ENCODE data around the gene TSSK3.

The TSSK3 gene

DNA sequence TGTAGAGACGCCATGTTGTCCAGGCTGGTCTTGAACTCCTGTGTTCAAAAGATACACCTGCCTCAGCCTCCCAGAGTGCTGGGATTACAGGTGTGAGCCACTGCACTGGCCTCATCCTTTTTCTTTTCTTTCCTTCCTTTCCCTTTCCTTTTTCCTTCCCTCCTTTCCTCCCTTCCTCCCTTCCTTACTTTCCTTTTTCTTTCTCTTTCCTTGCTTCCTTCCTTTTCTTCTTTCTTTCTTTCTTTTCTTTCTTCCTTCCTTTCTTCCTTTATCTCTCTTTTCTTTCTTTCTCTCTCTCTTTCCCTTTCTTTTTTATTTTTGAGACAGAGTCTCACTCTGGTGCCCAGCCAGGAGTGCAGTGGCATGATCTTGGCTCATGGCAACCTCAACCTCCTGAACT lies 5.9 kb upstream of the TSSK3 start:
- DNase-seq (ENCODE audit: low read depth), result no peak
- no peak overlapping the region for H3K4me3 ChIP-seq (ENCODE audit: low read depth, low read length)
- TF ChIP-seq POLR2A (IDR thresholded peaks at IDR 0.05; ENCODE audit: extremely low read depth, insufficient read length) (no peak), MYC (IDR thresholded peaks at IDR 0.05; ENCODE audit: low read depth, low read length) (no peak), MAX (IDR thresholded peaks at IDR 0.05; ENCODE audit: low read depth, low read length) (no peak)
- TF ChIP-seq, protein P1, sequence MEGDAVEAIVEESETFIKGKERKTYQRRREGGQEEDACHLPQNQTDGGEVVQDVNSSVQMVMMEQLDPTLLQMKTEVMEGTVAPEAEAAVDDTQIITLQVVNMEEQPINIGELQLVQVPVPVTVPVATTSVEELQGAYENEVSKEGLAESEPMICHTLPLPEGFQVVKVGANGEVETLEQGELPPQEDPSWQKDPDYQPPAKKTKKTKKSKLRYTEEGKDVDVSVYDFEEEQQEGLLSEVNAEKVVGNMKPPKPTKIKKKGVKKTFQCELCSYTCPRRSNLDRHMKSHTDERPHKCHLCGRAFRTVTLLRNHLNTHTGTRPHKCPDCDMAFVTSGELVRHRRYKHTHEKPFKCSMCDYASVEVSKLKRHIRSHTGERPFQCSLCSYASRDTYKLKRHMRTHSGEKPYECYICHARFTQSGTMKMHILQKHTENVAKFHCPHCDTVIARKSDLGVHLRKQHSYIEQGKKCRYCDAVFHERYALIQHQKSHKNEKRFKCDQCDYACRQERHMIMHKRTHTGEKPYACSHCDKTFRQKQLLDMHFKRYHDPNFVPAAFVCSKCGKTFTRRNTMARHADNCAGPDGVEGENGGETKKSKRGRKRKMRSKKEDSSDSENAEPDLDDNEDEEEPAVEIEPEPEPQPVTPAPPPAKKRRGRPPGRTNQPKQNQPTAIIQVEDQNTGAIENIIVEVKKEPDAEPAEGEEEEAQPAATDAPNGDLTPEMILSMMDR (IDR thresholded peaks at IDR 0.05; ENCODE audit: low read depth, low read length), result no peak

GRCh38 chr1:32357614-32358013 lies 4.7 kb upstream of the TSSK3 start:
- DNase-seq (ENCODE audit: low read depth), result no peak

GRCh38 chr1:32358435-32358834 lies 3.9 kb upstream of the TSSK3 start:
- no peak overlapping the region for H3K4me3 ChIP-seq (ENCODE audit: low read depth, low read length)
- TF ChIP-seq, protein P1 (IDR thresholded peaks at IDR 0.05; ENCODE audit: low read depth, low read length), result no peak
- no peak for TF ChIP-seq MAX (IDR thresholded peaks at IDR 0.05; ENCODE audit: low read depth, low read length)
- no peak for TF ChIP-seq MYC (IDR thresholded peaks at IDR 0.05; ENCODE audit: low read depth, low read length)
- no peak for TF ChIP-seq POLR2A (IDR thresholded peaks at IDR 0.05; ENCODE audit: extremely low read depth, insufficient read length)
- no peak for DNase-seq (ENCODE audit: low read depth)

More at GRCh38 chr1:32357614-32358013, 4.7 kb upstream of the TSSK3 start:
- no peak overlapping the region for H3K4me3 ChIP-seq (ENCODE audit: low read depth, low read length)
- TF ChIP-seq MYC (IDR thresholded peaks at IDR 0.05; ENCODE audit: low read depth, low read length) (no peak), POLR2A (IDR thresholded peaks at IDR 0.05; ENCODE audit: extremely low read depth, insufficient read length) (no peak), MAX (IDR thresholded peaks at IDR 0.05; ENCODE audit: low read depth, low read length) (no peak)
- TF ChIP-seq, protein P1 (IDR thresholded peaks at IDR 0.05; ENCODE audit: low read depth, low read length), result no peak

DNA sequence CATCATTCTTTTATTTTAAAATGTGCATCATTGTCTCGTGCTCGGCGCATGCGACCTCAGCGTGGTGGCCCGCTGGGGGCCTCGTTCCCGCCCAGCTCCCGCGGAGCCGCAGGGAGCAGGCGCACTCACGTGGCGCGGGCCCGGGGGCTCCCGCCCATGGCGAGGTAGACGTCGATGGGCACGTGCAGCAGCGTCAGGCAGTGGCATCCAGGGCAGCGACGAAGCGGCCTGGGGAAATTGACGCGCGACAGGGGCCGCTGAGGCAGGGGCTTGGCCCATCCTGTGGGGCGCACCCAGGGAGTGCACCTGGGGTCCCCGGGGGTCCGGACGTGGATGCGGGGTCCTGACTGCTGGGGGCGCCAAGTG lies 1.0 kb upstream of the TSSK3 start:
- no peak for DNase-seq (ENCODE audit: low read depth)
- H3K4me3 ChIP-seq (ENCODE audit: low read depth, low read length), result no peak overlapping the region
- no peak for TF ChIP-seq MYC (IDR thresholded peaks at IDR 0.05; ENCODE audit: low read depth, low read length)
- TF ChIP-seq, protein P1 (IDR thresholded peaks at IDR 0.05; ENCODE audit: low read depth, low read length), result no peak

GRCh38 chr1:32361674-32362473 lies 465 bp upstream of the TSSK3 start:
- no peak overlapping the region for H3K4me3 ChIP-seq (ENCODE audit: low read depth, low read length)
- DNase-seq (ENCODE audit: low read depth), result no peak
- TF ChIP-seq MYC (IDR thresholded peaks at IDR 0.05; ENCODE audit: low read depth, low read length) (no peak), POLR2A (IDR thresholded peaks at IDR 0.05; ENCODE audit: extremely low read depth, insufficient read length) (no peak), MAX (IDR thresholded peaks at IDR 0.05; ENCODE audit: low read depth, low read length) (no peak)
- TF ChIP-seq, protein P1 (IDR thresholded peaks at IDR 0.05; ENCODE audit: low read depth, low read length), result no peak
